Fibroblast of villous mesenchyme (primary cell): ENCODE data around the gene SIN3B. TPM values are rescaled to one million over a fixed set of nuclear protein-coding genes. Genes with fewer than 3 reads are reported as not detected.

Experiments used
- DNase-seq: peaks from one replicate; pipeline ENCODE4 v3.0.0-alpha.2; 2010; ENCODE audit warnings: low read depth
- H3K4me3 ChIP-seq: 2 replicates; pipeline ENCODE4 v1.5.1; 2011; ENCODE audit warnings: low read depth, mild to moderate bottlenecking, low read length
- CTCF ChIP-seq: IDR thresholded peaks from 2 replicates; pipeline ENCODE4 v1.5.1; 2012; ENCODE audit warnings: low read depth, mild to moderate bottlenecking, low read length; ENCODE audit not compliant: insufficient read depth
- total RNA-seq: library from RNA; depleted of rRNA; stranded (reverse); fragments of >200 nt; gene quantifications from 2 replicates; pipeline ENCODE4 v1.2.3, GENCODE V29; 2012

Gene SIN3B
- total RNA-seq, 1 donor: 40.2 TPM

GRCh38 chr19:16892436-16892835 lies 63.2 kb downstream of the SIN3B start:
- H3K4me3 ChIP-seq: no peak overlapping the region
- no peak for TF ChIP-seq CTCF
- DNase-seq: no peak

GRCh38 chr19:16892868-16893685 lies 63.9 kb downstream of the SIN3B start:
- H3K4me3 ChIP-seq: no peak overlapping the region
- DNase-seq: no peak
- TF ChIP-seq CTCF: no peak

GRCh38 chr19:16893686-16893989 lies 64.4 kb downstream of the SIN3B start:
- H3K4me3 ChIP-seq: no peak overlapping the region
- DNase-seq: no peak
- no peak for TF ChIP-seq CTCF

GRCh38 chr19:16894080-16894479 lies 64.9 kb downstream of the SIN3B start:
- TF ChIP-seq CTCF: no peak
- DNase-seq: no peak
- H3K4me3 ChIP-seq: no peak overlapping the region

GRCh38 chr19:16895467-16896145 lies 66.4 kb downstream of the SIN3B start:
- H3K4me3 ChIP-seq: peak overlapping the region; percentile 67
- TF ChIP-seq CTCF: no peak
- peak; percentile 11 for DNase-seq

- no peak for TF ChIP-seq CTCF
- DNase-seq: no peak
- H3K4me3 ChIP-seq: peak overlapping the region; percentile 67
Observed at GRCh38 chr19:16896146-16897028, 67.2 kb downstream of the SIN3B start.
